Nucleus accumbens (tissue), 56 donors: ENCODE results near the gene MPC2.

Experiments used
- DNase-seq, 56 donors: peaks; one replicate each; lab custom pipeline; 2025; lab: John Stamatoyannopoulos, UW

Gene MPC2

DNA sequence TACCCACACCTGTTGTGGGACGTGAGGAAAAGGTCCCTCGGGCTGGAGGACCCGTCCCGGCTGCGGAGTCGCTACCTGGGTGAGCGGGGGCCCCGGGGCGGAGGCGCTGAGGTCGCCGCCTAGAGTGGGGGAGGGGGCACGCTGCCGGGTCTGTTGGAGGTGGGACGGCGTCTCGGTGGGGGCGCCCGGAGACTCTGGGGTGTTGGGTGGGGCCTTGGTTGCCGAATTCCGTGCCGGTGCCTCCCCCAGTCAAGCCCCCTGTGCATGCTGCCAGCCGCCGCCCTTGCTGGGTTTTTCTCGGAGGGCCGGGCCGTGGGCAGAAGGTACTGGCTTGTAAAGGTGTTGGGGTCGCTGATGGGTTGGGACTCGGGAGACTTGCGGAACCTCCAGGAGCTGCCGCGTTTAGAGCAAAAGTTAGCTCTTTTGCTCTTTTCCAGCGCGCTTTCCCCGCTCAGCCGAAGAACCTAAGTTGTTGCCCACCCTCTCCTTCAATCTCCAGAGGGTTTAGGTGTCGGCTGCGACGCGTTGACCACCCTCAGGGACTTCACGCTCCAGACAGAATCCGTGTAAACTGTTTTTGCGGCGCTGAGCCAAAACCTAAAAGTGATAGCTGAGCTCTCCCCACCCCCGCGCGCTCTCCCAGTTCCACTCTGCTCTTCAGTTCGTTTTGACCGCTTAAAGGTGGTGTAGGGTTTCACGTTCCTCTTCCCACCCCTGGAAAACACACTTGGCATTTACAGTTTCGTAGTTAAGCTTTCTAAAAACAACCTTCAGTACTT is at the start of gene MPC2:
Gene MPC2, minus strand, starts transcription at position 143 of the 779 bp plus-strand sequence. CDS start 1,231 bp downstream, outside the sequence.
- DNase-seq = peak in 41 of 56 donors; percentile 15 to 67 (median 49)

DNA sequence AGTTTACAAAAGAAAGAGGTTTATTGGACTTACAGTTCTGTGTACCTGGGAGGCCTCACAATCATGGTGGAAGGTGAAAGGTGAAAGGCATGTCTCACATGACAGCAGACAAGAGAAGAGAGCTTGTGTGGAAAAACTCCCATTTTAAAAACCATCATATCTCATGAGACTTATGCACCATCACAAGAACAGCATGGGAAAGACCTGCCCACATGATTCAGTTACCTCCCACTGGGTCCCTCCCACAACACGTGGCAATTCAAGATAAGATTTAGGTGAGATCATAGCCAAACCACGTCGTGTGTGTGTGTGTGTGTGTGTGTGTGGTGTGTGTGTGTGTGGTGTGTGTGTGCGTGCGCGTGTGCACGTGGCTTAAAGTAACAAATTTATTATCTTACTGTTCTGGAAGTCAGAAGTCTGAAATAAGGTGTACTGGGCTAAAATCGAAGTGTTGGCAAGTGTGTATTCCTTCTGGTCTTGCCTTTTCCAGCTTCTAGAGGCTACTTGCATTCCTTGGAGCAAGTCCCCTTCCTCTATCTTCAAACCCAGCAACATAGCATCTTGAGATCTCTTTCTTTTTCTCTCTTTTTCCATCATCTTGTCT is 48.1 kb upstream of the MPC2 start:
- no peak for DNase-seq

DNA sequence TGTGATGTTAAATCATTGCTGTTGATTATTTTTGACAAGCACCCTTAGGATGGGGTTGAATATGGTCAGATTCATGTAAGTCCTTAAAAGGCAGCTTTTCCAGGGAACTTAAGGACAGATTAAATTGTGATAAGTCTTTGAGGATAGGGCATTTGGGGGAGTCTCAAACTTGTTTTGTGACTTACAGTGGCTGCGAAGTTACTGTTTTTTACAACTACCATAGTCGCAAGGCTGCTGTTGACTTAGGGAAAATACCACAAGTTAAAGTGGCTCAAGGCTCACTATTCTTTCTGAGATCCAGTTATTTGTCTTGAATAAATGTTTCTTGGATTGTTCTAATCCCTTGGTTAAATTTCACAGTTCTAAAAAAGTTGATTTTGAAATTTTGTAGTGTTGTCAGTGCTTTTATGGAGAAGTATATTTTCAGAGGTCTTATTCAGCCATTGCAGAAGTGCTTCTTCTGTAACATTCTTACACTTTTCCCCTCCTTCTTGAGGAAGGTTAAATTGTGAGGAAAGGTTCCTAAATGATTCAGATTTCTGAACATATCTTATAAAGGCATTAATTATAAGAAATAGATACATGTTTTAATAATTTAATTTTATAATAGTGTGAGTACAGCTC is 47.0 kb upstream of the MPC2 start:
- no peak for DNase-seq

DNA sequence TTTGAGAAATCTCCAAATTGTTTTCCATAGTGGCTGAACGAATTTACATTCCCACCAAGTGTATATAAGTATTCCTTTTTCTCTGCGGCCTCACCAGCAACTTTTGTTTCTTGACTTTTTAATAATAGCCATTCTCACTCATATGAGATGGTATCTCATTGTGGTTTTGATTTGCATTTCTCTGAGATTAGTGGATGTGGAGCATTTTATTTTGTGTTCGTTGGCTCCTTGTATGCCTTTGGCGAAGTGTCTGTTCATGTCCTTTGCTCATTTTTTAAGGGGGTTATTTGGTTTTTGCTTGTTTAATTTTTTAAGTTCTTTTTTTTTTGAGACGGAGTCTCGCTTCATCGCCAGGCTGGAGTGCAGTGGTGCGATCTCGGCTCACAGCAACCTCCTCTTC is 45.1 kb upstream of the MPC2 start:
- DNase-seq = no peak

DNA sequence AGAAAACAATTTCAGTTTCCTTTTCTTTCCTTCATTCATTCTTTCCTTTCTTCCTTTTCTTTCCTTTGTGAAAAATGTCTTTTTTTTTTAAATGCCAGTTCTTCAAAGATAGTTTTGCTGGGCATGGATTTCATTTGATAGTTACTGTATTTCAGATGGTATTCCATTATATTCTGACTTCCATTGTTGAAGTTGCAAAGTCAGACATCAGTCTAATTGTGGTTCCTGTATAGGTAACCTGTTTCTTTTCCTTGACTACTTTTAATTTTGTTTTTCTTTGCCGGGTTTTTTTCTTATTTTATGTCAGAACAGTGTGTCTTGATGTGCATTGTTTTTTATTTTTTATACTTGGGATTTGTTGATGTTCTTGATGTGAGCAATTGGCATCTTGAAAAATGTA is 40.4 kb upstream of the MPC2 start:
- DNase-seq = no peak

DNA sequence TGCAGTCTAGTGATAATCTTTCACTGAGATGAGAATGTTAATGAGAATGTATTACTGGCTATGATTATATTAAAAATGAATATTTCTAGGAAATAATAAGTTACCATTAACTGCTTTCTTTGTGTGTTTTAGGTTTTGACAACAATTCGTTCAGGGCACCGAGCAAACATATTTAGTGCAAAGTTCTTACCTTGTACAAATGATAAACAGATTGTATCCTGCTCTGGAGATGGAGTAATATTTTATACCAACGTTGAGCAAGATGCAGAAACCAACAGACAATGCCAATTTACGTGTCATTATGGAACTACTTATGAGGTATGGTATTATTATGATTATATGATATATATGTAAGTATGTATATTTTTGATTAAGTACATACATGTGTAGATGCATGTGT is 37.8 kb upstream of the MPC2 start:
- no peak for DNase-seq

DNA sequence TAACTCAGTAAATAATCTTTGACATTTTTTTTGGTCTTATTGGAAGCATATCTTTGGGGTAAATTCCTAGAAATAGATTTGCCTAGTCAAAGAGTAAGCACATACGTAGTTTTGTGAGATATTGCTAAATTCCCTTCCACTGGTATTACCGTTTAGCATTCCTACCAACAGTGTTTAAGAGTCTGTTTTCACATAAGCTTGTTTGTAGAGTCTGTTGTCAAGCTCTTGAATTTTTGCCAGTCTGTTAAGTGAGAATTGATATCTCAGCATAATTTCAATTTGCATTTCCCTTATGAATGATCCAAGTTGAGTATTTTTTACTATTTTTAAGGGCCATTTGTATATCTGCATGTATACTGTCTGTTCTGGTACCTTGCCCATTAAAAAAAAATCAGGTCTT is 37.0 kb upstream of the MPC2 start:
- DNase-seq = no peak

DNA sequence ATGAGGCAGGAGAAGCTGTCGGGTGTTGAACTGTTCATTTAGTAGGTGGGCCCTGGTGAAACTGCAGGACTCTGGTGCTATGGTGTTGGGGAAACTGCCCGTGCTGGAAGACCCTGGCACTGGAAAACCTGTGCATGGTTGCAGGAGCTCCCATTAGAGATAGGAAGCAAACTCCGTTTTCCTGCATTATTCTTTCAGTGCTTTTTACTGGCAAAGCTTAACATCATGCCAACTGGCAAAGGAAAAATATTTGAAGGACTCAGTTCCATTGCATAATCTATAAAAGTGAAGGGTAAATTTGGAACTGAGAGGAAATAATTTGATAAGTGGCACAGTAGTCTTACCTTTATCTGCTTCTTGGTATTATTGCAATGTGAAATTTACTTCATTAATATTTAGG is 31.7 kb upstream of the MPC2 start:
- no peak for DNase-seq

DNA sequence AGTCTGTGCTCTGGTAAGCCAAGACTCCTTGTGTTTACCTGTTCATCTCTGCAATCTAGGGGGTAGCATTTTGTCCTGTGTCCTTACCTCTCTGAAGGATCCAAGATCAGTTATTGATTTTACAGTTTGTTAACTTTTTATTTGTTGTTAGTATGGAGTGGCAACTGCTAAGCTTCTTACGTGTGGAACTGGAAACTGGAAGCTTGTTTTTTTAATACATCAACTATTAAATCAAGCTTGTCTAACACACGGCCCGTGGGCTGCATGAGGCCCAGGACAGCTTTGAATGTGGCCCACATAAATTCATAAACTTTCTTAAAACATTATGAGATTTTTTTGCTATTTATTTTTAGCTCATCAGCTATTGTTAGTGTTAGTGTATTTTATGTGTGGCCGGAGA is 29.2 kb upstream of the MPC2 start:
- no peak for DNase-seq

DNA sequence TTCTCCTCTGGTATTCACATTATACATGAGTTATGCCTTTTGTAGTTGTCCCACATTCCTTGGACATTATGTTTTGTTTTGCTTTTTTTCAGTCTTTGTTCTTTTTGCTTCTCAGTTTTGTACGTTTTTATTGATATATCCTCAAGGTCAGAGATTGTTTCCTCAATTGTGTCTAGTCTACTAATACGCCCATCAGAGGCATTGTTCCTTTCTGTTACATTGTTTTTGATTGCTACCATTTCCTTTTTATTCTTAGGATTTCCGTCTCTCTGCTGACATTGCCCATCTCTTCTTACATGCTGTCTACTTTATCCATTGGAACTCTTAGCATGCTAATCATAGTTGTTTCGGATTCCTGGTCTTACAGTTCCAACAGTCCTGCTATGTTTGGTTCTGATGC is 27.8 kb upstream of the MPC2 start:
- no peak for DNase-seq

DNA sequence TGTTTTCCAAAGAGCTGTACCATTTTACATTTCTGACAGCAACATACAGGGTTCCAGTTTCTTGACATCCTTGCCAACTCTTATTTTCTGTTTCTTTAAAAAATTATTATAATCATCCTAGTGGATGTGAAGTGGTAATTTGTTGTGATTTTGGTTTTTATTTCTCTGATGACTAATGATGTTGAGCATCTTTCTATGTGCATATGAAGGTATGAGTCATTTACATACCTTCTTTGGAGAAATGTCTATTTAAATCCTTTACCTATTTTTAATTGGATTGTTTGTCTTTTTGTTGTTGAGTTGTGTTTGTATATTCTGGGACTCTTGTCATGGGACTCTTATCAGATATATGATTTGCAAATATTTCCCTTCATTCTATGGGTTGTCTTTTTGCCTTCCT is 20.8 kb upstream of the MPC2 start:
- no peak for DNase-seq

DNA sequence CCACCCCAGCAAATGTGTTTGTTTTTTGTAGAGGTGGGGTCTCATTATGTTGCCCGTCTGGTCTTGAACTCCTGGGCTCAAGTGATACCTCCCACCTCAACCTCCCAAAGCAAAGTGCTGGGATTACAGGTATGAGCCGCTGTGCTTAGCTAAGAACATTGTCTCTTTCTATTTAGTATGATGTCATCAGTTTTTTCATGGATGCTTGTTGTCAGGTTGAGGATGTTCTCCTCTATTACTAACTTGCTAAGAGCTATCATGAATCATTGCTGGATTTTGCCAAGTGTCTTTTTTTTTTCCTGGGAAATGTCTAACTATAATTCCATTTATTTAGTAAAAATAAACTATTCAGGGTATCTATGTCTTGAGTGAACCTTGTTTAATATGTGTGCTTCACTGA is 19.0 kb upstream of the MPC2 start:
- no peak for DNase-seq

DNA sequence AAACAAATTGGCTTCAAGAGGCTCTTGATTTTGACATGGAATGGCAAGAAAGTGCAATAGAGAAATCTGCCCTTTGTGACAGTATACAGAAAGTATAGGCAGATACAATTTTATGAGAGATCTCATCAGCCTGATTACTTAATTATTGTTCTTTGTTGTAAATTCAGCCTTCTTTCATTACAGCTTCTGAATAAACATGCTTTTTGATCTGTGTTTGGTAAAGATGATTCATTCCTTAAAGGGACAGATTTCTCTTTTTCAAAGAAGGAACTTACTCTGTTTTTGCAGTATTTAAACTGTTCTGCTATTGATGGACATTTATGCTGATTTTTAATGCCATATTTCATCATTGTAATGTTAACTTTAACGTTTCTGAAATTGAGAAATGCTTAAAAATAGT is 13.7 kb upstream of the MPC2 start:
- DNase-seq = no peak

DNA sequence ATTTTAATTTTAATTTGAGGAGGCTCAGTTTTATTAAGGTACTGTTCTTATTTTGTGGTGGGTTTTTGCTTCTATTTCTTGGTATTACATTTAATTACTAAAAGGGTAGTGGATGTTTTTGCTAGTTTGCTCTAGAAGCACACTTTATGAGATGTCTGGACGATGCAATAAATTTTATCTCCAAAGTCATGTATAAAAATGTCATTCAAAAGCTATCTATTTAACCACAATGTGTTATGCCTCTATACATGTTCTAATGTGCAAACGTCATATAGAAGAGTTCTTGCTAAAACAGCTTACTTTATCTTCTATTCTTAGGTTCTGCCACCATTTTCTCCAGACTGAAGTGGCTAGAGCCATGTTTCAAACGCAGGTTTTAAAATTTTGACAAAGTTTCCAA is 12.9 kb upstream of the MPC2 start:
- DNase-seq = no peak

DNA sequence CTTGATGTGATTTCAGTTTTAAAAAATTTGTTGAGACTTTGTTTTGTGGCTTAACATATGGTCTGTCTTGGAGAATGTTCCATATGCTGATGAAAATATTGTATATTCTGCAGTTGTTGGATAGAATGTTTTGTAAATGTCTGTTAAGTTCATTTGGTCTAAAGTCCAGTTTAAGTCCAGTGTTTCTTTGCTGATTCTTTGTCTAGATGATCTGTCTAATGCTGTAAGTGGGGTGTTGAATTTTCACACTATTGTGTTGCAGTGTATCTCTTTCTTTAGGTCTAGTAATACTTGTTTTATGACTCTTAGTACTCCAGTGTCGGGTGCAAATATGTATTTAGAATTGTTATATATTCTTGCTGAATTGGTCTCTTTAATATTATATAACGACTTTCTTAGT is 10.9 kb upstream of the MPC2 start:
- no peak for DNase-seq

DNA sequence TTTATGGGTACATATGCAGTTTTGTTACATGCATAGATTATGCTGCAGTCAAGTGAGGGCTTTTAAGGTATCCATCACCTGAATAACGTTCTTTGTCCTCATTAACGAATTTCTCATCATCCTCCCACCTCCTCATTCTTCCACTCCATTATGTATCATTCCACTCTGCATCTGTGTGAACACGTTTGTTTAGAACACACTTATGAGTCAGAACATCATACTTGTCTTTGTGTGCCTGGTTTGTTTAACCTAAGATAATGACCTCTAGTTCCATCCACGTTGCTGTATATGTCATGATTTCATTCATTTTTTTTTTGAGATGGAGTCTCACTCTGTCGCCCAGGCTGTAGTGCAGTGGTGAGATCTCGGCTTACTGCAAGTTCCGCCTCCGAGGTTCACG is 6.7 kb upstream of the MPC2 start:
- no peak for DNase-seq

DNA sequence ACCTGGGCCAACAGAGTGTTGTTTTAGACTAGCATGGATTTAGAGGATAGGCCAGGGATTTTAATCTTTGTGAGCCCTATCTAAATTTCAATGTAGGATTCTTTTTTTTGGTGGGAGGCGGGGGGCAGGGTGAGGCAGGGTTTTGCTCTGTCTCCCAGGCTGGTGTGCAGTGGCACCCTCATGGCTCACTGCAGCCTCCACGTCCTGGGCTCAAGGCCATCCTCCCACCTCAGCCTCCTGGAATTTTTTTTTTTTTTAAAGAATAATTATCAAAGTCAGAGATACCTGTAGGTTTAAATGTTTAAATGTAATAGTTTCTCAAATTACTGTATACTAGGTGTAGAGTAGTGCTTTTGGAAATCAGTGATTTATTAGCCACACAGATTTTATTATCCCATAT is 3.4 kb upstream of the MPC2 start:
- no peak for DNase-seq

DNA sequence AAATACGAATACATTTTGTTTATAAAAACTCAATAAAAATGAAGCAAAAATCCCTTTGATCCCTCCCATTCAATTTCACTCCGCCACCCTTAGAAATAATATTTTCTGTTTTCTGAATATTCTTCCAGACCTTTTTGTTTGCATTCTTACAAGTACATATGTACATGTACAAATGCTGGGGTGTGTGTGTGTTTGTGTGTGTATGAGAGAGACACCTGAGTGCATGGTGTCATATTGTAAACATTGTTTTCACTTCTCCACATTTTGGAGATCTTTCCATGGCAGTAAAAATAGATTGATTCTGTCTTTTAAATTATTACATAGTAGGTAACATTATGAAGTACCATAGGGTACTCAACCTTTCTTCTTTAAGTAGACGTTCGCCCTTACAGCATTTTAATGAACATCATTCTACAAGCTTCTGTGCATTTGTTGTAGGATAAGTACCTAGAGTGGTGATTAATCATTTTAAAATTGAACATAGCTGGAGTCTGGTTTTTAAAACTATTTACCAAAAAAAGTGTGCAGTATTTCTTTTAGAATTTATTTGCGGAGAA is 1.3 kb upstream of the MPC2 start:
- DNase-seq = no peak

DNA sequence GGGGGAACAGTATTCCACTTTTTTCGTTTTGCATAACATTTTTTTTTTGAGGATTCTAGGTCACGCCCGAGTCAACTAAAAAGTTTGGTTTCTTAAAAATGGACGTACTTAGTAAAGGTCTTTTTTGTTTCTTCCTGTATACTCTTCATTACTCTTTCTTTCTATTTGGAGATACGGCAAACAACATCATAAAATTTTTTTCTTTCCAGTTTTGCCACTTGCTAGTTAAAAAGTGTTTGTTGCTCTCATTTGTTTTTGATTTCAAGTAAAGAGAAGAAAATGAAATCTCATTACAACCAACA is 788 bp upstream of the MPC2 start:
- DNase-seq = no peak

DNA sequence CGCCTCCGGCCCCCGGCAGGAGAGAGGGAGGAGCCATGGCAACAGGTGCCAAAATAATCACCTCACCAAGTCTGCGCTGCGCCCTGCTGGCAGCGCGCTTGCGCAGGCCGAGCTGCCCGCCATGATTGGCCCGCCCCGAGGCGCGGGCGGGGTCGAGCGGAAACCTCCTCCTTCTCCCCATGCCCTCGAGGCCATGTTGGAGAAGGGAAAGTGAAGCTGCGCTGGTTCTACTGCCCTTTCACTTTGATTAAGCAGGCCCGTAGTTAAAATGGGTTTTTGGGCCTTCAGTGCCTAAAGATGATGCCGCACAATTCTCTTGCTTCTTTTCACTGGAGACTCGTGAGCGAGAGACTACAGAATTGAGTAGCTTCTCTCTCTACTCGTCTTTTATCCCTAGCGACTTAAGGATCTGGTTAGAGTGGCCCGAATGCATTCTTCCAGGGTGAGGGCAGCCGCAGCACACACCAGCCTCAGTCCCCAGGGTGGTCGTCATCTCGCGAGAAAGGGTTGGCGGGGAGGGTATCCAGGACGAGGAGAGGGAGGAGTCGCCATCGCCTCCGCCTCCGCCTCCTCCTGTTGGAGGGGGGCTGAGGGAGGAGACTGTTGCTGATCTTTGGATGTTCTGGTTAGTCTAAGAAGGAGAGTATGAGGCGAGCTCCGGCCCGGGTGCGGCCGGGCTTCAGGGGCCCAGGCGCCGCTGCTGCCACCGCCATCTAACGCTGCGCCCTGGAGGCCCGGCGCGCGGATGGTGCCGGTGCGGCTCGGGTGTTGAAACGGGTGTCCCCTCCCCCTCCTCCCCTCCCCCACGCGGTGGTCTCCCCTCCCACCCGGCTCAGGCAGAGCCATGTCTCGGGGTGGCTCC is 573 bp downstream of the MPC2 start, which contains the start of gene DCAF6:
Gene DCAF6, plus strand, starts transcription at position 616 of the 862 bp plus-strand sequence. Its CDS starts 229 bp downstream, at position 845.
- peak; percentile 77 to 98 (median 95) for DNase-seq
